GM23248 (cell line): ENCODE data around the gene ZNF598. TPM values are rescaled to one million over a fixed set of nuclear protein-coding genes. Genes with fewer than 3 reads are reported as not detected.
"Not testable (repeated sequence)": the region's sequence is repeated elsewhere in the genome, so short reads cannot be mapped to it uniquely, and the experiment has no call there.

Experiments
- DNase-seq: peaks from one replicate; pipeline ENCODE4 v3.0.0-alpha.2; 2015
- H2AFZ ChIP-seq: fragments of 200-600 bp; sonication (generic); 2 replicates; pipeline ENCODE4 v1.6.1; 2016; ENCODE audit warnings: antibody characterized with exemption
- H3F3A ChIP-seq: fragments of 200-600 bp; sonication (generic); 2 replicates; pipeline ENCODE4 v1.6.1; 2016; ENCODE audit warnings: mild to moderate bottlenecking, antibody characterized with exemption, mixed run types; ENCODE audit not compliant: insufficient read depth
- H3K27ac ChIP-seq: fragments of 200-600 bp; sonication (generic); 2 replicates; pipeline ENCODE4 v1.5.1; 2016; ENCODE audit warnings: mild to moderate bottlenecking
- H3K27me3 ChIP-seq: fragments of 200-600 bp; sonication (generic); replicated peaks from 2 replicates; pipeline ENCODE4 v1.6.1; 2016; ENCODE audit warnings: mild to moderate bottlenecking; ENCODE audit not compliant: insufficient read depth
- H3K36me3 ChIP-seq: fragments of 200-600 bp; sonication (generic); 2 replicates; pipeline ENCODE4 v1.6.1; 2016; ENCODE audit warnings: low read depth, mild to moderate bottlenecking
- H3K4me1 ChIP-seq: fragments of 200-600 bp; sonication (generic); 2 replicates; pipeline ENCODE4 v1.6.1; 2016; ENCODE audit warnings: mild to moderate bottlenecking; ENCODE audit not compliant: insufficient read depth
- H3K4me2 ChIP-seq: fragments of 200-600 bp; sonication (generic); one replicate; pipeline ENCODE4 v1.6.1; 2016; ENCODE audit warnings: mild to moderate bottlenecking; ENCODE audit not compliant: unreplicated experiment
- H3K4me3 ChIP-seq: fragments of 200-600 bp; sonication (generic); 2 replicates; pipeline ENCODE4 v1.5.1; 2016; ENCODE audit warnings: mild to moderate bottlenecking
- H3K79me2 ChIP-seq: fragments of 200-600 bp; sonication (generic); 2 replicates; pipeline ENCODE4 v1.6.1; 2016; ENCODE audit warnings: mild to moderate bottlenecking; ENCODE audit not compliant: insufficient read depth
- H3K9ac ChIP-seq: fragments of 200-600 bp; sonication (generic); 2 replicates; pipeline ENCODE4 v1.6.1; 2016; ENCODE audit warnings: mild to moderate bottlenecking
- H3K9me2 ChIP-seq: fragments of 200-600 bp; sonication (generic); 2 replicates; pipeline ENCODE4 v1.6.1; 2016; ENCODE audit warnings: mixed run types, mild to moderate bottlenecking, moderate library complexity; ENCODE audit not compliant: insufficient read depth
- H3K9me3 ChIP-seq: fragments of 200-600 bp; sonication (generic); one replicate; pipeline ENCODE4 v1.6.1; 2017; ENCODE audit warnings: low read depth
- H4K20me1 ChIP-seq: fragments of 200-600 bp; sonication (generic); 2 replicates; pipeline ENCODE4 v1.6.0; 2016; ENCODE audit not compliant: insufficient read depth
- EZH2 ChIP-seq: fragments of 200-600 bp; sonication (generic); IDR thresholded peaks from 2 replicates; pipeline ENCODE4 v1.6.1; 2018; ENCODE audit warnings: antibody characterized with exemption, mild to moderate bottlenecking; ENCODE audit not compliant: insufficient read depth, poor library complexity, severe bottlenecking
- EZH2phosphoT487 ChIP-seq: fragments of 200-600 bp; sonication (generic); IDR thresholded peaks from 2 replicates; pipeline ENCODE4 v1.6.1; 2018; ENCODE audit warnings: antibody characterized with exemption, moderate library complexity, mild to moderate bottlenecking, low read depth; ENCODE audit not compliant: insufficient read depth
- WGBS, 2 experiments: methylation state at CpG; one replicate each; pipeline ENCODE4 v1.1.6; 2015 to 2017; ENCODE audit warnings: low lambda C conversion rate in 2 of 2, low coverage in 1 of 2; ENCODE audit errors: missing lambda C conversion rate in 2 of 2; 5-methylcytosine and 5-hydroxymethylcytosine counted together
- in situ Hi-C: fragments of 300-500 bp; cut with MboI; formaldehyde crosslinking; loops from 2 replicates; pipeline ENCODE4 v1.15.0; 2020
- polyA plus RNA-seq: library from polyadenylated mRNA; unstranded; fragments of >200 nt; fragmentation: Nextera tagmentation; extraction: Ambion mirVana; gene quantifications from 2 replicates; pipeline ENCODE4 v1.2.1, GENCODE V29; 2016
- total RNA-seq: library from RNA; depleted of rRNA; stranded (reverse); fragments of >200 nt; shearing (Covaris generic); gene quantifications from 2 replicates; pipeline ENCODE4 v1.2.3, GENCODE V29; 2014

ZNF598 gene
- total and polyA plus RNA-seq, 2 experiments from 2014 or later: 12.2 to 21.2 TPM

- H3K4me3 ChIP-seq: peak within 1 kb of the TSS; percentile 93
- H3K27ac ChIP-seq: peak within 1 kb of the TSS; percentile 91
- 0 out of 2 replicates have a peak within 1 kb of the TSS, but pooled peaks have one; percentile 71 for H2AFZ ChIP-seq
- peaks cover 60% of the 10 kb centered on the region for H3K79me2 ChIP-seq
- H3K36me3 ChIP-seq: peaks cover 24% of the 10 kb centered on the region
- peaks cover 12% of the 10 kb centered on the region for H3K4me1 ChIP-seq
- no peaks in the 10 kb centered on the region for H3K9me2 ChIP-seq
- DNase-seq: no peak
- peak within 1 kb of the TSS; percentile 81 for H3K4me2 ChIP-seq
- in situ Hi-C loops: no loop called here
- no peaks in the 10 kb centered on the region for H3K9me3 ChIP-seq
- H3K27me3 ChIP-seq: no peaks in the 10 kb centered on the region
- no peaks in the 10 kb centered on the region for H4K20me1 ChIP-seq
- WGBS, 2 experiments: 96% methylated on average over 6 of the region's 6 CpGs
- peaks cover 25% of the 10 kb centered on the region for H3F3A ChIP-seq
- TF ChIP-seq EZH2 (no peak), EZH2phosphoT487 (no peak)
- peak within 1 kb of the TSS; percentile 97 for H3K9ac ChIP-seq
Measured at GRCh38 chr16:1966460-1966859, 43.2 kb downstream of the ZNF598 start, which contains the start of gene RNF151. Gene RNF151 (plus strand): TSS chr16:1966856. CDS start chr16:1966882, 26 bp downstream.

GRCh38 chr16:1965396-1966001 is 44.1 kb downstream of the ZNF598 start:
- Histone ChIP-seq H3K9me2 (no peaks in the 10 kb centered on the region), H3K4me2 (peak overlapping the region; percentile 81), H3K4me3 (peak overlapping the region; percentile 93), H3K27me3 (no peaks in the 10 kb centered on the region), H3K4me1 (peaks cover 6% of the 10 kb centered on the region), H3K36me3 (peaks cover 24% of the 10 kb centered on the region), H2AFZ (peak overlapping the region; percentile 71), H3F3A (peaks cover 33% of the 10 kb centered on the region), H3K27ac (peak overlapping the region; percentile 91), H3K9me3 (no peaks in the 10 kb centered on the region), H3K9ac (peak overlapping the region; percentile 97), H3K79me2 (peaks cover 61% of the 10 kb centered on the region), H4K20me1 (no peaks in the 10 kb centered on the region)
- DNase-seq: peak; percentile 42
- 13 to 15% methylated on average over 24 of the region's 24 CpGs for WGBS, 2 experiments
- in situ Hi-C loops: no loop called here
- no peak for TF ChIP-seq EZH2
- TF ChIP-seq EZH2phosphoT487: no peak

GRCh38 chr16:1964506-1965395 is 44.9 kb downstream of the ZNF598 start, which contains the start of gene RPS2:
Gene RPS2 (minus strand): TSS chr16:1964826. CDS start chr16:1964625, 201 bp downstream.
- H3F3A ChIP-seq: peaks cover 40% of the 10 kb centered on the region
- H3K27me3 ChIP-seq: no peaks in the 10 kb centered on the region
- peak within 1 kb of the TSS; percentile 88 for H3K4me2 ChIP-seq
- TF ChIP-seq EZH2: no peak
- no peak for TF ChIP-seq EZH2phosphoT487
- peaks cover 6% of the 10 kb centered on the region for H3K4me1 ChIP-seq
- peak; percentile 99 for DNase-seq
- H3K36me3 ChIP-seq: peaks cover 24% of the 10 kb centered on the region
- in situ Hi-C loops: no loop called here
- H4K20me1 ChIP-seq: no peaks in the 10 kb centered on the region
- H3K9ac ChIP-seq: peak within 1 kb of the TSS; percentile 97
- peak within 1 kb of the TSS; percentile 93 for H3K4me3 ChIP-seq
- peak within 1 kb of the TSS; percentile 91 for H3K27ac ChIP-seq
- peak within 1 kb of the TSS; percentile 71 for H2AFZ ChIP-seq
- no peaks in the 10 kb centered on the region for H3K9me3 ChIP-seq
- peaks cover 69% of the 10 kb centered on the region for H3K79me2 ChIP-seq
- WGBS, 2 experiments: 1% methylated on average over 76 to 95 of the region's 97 CpGs
- no peaks in the 10 kb centered on the region for H3K9me2 ChIP-seq

GRCh38 chr16:1963806-1964505 is 45.7 kb downstream of the ZNF598 start:
- Histone ChIP-seq H4K20me1 (no peaks in the 10 kb centered on the region), H3K4me2 (peak overlapping the region; percentile 88), H3K4me1 (peaks cover 6% of the 10 kb centered on the region), H3K36me3 (peaks cover 24% of the 10 kb centered on the region), H3K9me3 (no peaks in the 10 kb centered on the region), H3K4me3 (peak overlapping the region; percentile 93), H3K9ac (peak overlapping the region; percentile 97), H3F3A (peaks cover 40% of the 10 kb centered on the region), H2AFZ (no peak overlapping the region), H3K79me2 (peaks cover 73% of the 10 kb centered on the region), H3K27me3 (no peaks in the 10 kb centered on the region), H3K27ac (peak overlapping the region; percentile 91), H3K9me2 (no peaks in the 10 kb centered on the region)
- DNase-seq: peak; percentile 58
- WGBS, 2 experiments: 20 to 25% methylated on average over 36 to 44 of the region's 44 CpGs
- TF ChIP-seq EZH2phosphoT487: no peak
- no peak for TF ChIP-seq EZH2
- in situ Hi-C loops: no loop called here

- H3K4me1 ChIP-seq, H3K9me2 ChIP-seq, H3K9me3 ChIP-seq, H3K4me2 ChIP-seq, H4K20me1 ChIP-seq, in situ Hi-C loops, H2AFZ ChIP-seq, DNase-seq, H3K27me3 ChIP-seq: not testable (repeated sequence)
- H3K27ac ChIP-seq: 0 out of 2 replicates have a peak overlapping the region, but pooled peaks have one; percentile 91
- peaks cover 73% of the 10 kb centered on the region for H3K79me2 ChIP-seq
- peaks cover 40% of the 10 kb centered on the region for H3F3A ChIP-seq
- H3K9ac ChIP-seq: peak overlapping the region; percentile 97; the same call in 1 of the 2 replicates
- 83 to 89% methylated on average over 29 to 37 of the region's 37 CpGs for WGBS, 2 experiments
- peak overlapping the region; percentile 93 for H3K4me3 ChIP-seq
- peaks cover 24% of the 10 kb centered on the region for H3K36me3 ChIP-seq
Measured at GRCh38 chr16:1962161-1963153, 47.2 kb downstream of the ZNF598 start.
